SJCRH30 (cell line): Measurements from ENCODE around the gene DNALI1. TPM values are rescaled to one million over a fixed set of nuclear protein-coding genes. Genes with fewer than 3 reads are reported as not detected.

Source experiments
- DNase-seq, 2 experiments: peaks; one replicate each; pipeline ENCODE4 v3.0.0-alpha.2; 2015 to 2020
- H3K27ac ChIP-seq: fragments of 250-450 bp; sonication (Bioruptor Pico); 2 replicates; pipeline ENCODE4 v1.5.1; 2020; ENCODE audit warnings: mild to moderate bottlenecking, moderate library complexity
- H3K27me3 ChIP-seq: fragments of 250-450 bp; sonication (Bioruptor Pico); 2 replicates; pipeline ENCODE4 v1.5.1; 2020; ENCODE audit warnings: mild to moderate bottlenecking, moderate library complexity
- H3K36me3 ChIP-seq: fragments of 250-450 bp; sonication (Bioruptor Pico); 2 replicates; pipeline ENCODE4 v1.5.1; 2020; ENCODE audit warnings: mild to moderate bottlenecking, moderate library complexity
- H3K4me1 ChIP-seq: fragments of 250-450 bp; sonication (Bioruptor Pico); 2 replicates; pipeline ENCODE4 v1.5.1; 2020; ENCODE audit warnings: mild to moderate bottlenecking, moderate library complexity
- H3K4me3 ChIP-seq: fragments of 250-450 bp; sonication (Bioruptor Pico); 2 replicates; pipeline ENCODE4 v1.5.1; 2020; ENCODE audit warnings: mild to moderate bottlenecking, moderate library complexity
- H3K9me3 ChIP-seq: fragments of 250-450 bp; sonication (Bioruptor Pico); replicated peaks from 2 replicates; pipeline ENCODE4 v1.5.1; 2020; ENCODE audit warnings: mild to moderate bottlenecking, moderate library complexity
- total RNA-seq: library from RNA; depleted of rRNA; stranded (reverse); fragments of >200 nt; shearing (Covaris generic); gene quantifications from 2 replicates; pipeline ENCODE4 v1.2.3, GENCODE V29; 2014; rRNA removed

Gene DNALI1
- total RNA-seq, 1 experiment from 2014 or later: 10.0 TPM

- Histone ChIP-seq H3K36me3 (no peaks in the 10 kb centered on the region), H3K4me3 (no peak overlapping the region), H3K4me1 (no peaks in the 10 kb centered on the region), H3K27me3 (peaks cover 53% of the 10 kb centered on the region), H3K27ac (no peak overlapping the region), H3K9me3 (no peaks in the 10 kb centered on the region)
- no peak for DNase-seq
Observed at GRCh38 chr1:37605061-37605650, 48.4 kb downstream of the DNALI1 start.

GRCh38 chr1:37605806-37606474 lies 49.2 kb downstream of the DNALI1 start:
- Histone ChIP-seq H3K27me3 (peaks cover 58% of the 10 kb centered on the region), H3K27ac (no peak overlapping the region), H3K4me1 (no peaks in the 10 kb centered on the region), H3K4me3 (no peak overlapping the region), H3K9me3 (no peaks in the 10 kb centered on the region), H3K36me3 (no peaks in the 10 kb centered on the region)
- no peak for DNase-seq

- Histone ChIP-seq H3K4me1 (no peaks in the 10 kb centered on the region), H3K9me3 (no peaks in the 10 kb centered on the region), H3K36me3 (no peaks in the 10 kb centered on the region), H3K27me3 (peaks cover 57% of the 10 kb centered on the region), H3K4me3 (no peak overlapping the region), H3K27ac (no peak overlapping the region)
- DNase-seq: no peak
Observed at GRCh38 chr1:37606481-37607263, 49.9 kb downstream of the DNALI1 start.

GRCh38 chr1:37609002-37609401 lies 52.3 kb downstream of the DNALI1 start:
- Histone ChIP-seq H3K4me3 (no peak overlapping the region), H3K4me1 (no peaks in the 10 kb centered on the region), H3K9me3 (no peaks in the 10 kb centered on the region), H3K36me3 (no peaks in the 10 kb centered on the region), H3K27ac (no peak overlapping the region), H3K27me3 (peaks cover 70% of the 10 kb centered on the region)
- DNase-seq: no peak

GRCh38 chr1:37609994-37610393 lies 53.3 kb downstream of the DNALI1 start:
- peaks cover 77% of the 10 kb centered on the region for H3K27me3 ChIP-seq
- no peaks in the 10 kb centered on the region for H3K4me1 ChIP-seq
- DNase-seq: no peak

GRCh38 chr1:37612186-37612585 lies 55.4 kb downstream of the DNALI1 start:
- Histone ChIP-seq H3K27ac (no peak overlapping the region), H3K27me3 (peaks cover 76% of the 10 kb centered on the region), H3K4me1 (no peaks in the 10 kb centered on the region), H3K4me3 (no peak overlapping the region), H3K36me3 (no peaks in the 10 kb centered on the region), H3K9me3 (no peaks in the 10 kb centered on the region)
- no peak for DNase-seq

More at GRCh38 chr1:37609994-37610393, 53.3 kb downstream of the DNALI1 start:
- Histone ChIP-seq H3K36me3 (no peaks in the 10 kb centered on the region), H3K4me3 (no peak overlapping the region), H3K9me3 (no peaks in the 10 kb centered on the region), H3K27ac (no peak overlapping the region)

GRCh38 chr1:37614105-37614504 lies 57.4 kb downstream of the DNALI1 start:
- no peaks in the 10 kb centered on the region for H3K9me3 ChIP-seq
- no peak overlapping the region for H3K27ac ChIP-seq
- DNase-seq: no peak
- H3K4me3 ChIP-seq: no peak overlapping the region
- no peaks in the 10 kb centered on the region for H3K36me3 ChIP-seq
- peaks cover 63% of the 10 kb centered on the region for H3K27me3 ChIP-seq
- no peaks in the 10 kb centered on the region for H3K4me1 ChIP-seq

- Histone ChIP-seq H3K4me3 (no peak overlapping the region), H3K36me3 (no peaks in the 10 kb centered on the region), H3K9me3 (no peaks in the 10 kb centered on the region), H3K27ac (no peak overlapping the region), H3K27me3 (peaks cover 59% of the 10 kb centered on the region), H3K4me1 (no peaks in the 10 kb centered on the region)
- DNase-seq: no peak
Observed at GRCh38 chr1:37616330-37616729, 59.6 kb downstream of the DNALI1 start.

Other genes with a start within 250 kb of the DNALI1 start
- 5.1 and 7.7 TPM in 2 replicates for gene ZC3H12A, start 82.4 kb upstream of the DNALI1 start, total RNA-seq
- 71.1 and 82.3 TPM in 2 replicates for gene MEAF6, start 42.2 kb upstream of the DNALI1 start, total RNA-seq
- 13.0 and 17.0 TPM in 2 replicates for gene SNIP1, start 2.6 kb upstream of the DNALI1 start, total RNA-seq
- gene GNL2, start 39.0 kb downstream of the DNALI1 start, total RNA-seq: 115 and 119 TPM in 2 replicates
- not detected in 2 replicates for gene RSPO1, start 78.0 kb downstream of the DNALI1 start, total RNA-seq
- gene CDCA8, start 135.6 kb downstream of the DNALI1 start, total RNA-seq: 55.0 and 58.5 TPM in 2 replicates
- not detected in 2 replicates for gene EPHA10, start 208.2 kb downstream of the DNALI1 start, total RNA-seq
- gene MANEAL, start 236.9 kb downstream of the DNALI1 start, total RNA-seq: 32.3 and 36.5 TPM in 2 replicates